Testis (tissue), 3 donors: Measurements from ENCODE around the gene FHOD3. TPM values are rescaled to one million over a fixed set of nuclear protein-coding genes. Genes with fewer than 3 reads are reported as not detected.

Source experiments
- DNase-seq: peaks from one replicate; pipeline ENCODE4 v3.0.0-alpha.2; 2019
- H3K27ac ChIP-seq, 2 donors: fragments of 200-600 bp; sonication (generic); one replicate each; pipeline ENCODE4 v1.5.1; 2019
- H3K27me3 ChIP-seq: fragments of 200-600 bp; sonication (generic); one replicate; pipeline ENCODE4 v1.5.1; 2019
- H3K36me3 ChIP-seq: fragments of 200-600 bp; sonication (generic); one replicate; pipeline ENCODE4 v1.5.1; 2017; ENCODE audit warnings: low read depth; ENCODE audit errors: missing control alignments
- H3K4me1 ChIP-seq: fragments of 200-600 bp; sonication (generic); one replicate; pipeline ENCODE4 v1.5.1; 2019
- H3K4me3 ChIP-seq, 2 donors: fragments of 200-600 bp; sonication (generic); one replicate each; pipeline ENCODE4 v1.5.1; 2017 to 2019
- H3K9me3 ChIP-seq: fragments of 200-600 bp; sonication (generic); one replicate; pipeline ENCODE4 v1.5.1; 2017
- CTCF ChIP-seq, 3 experiments: fragments of 450-650 bp in 2 of 3; fragments of 200-600 bp in 1 of 3; sonication (generic) in 1 of 3; IDR thresholded peaks; one replicate each; pipeline ENCODE4 v1.5.1; 2016 to 2019; ENCODE audit warnings: antibody characterized with exemption in 3 of 3, mild to moderate bottlenecking in 2 of 3, moderate library complexity in 1 of 3
- POLR2A ChIP-seq: fragments of 450-650 bp; IDR thresholded peaks from one replicate; pipeline ENCODE4 v1.6.1; 2017; ENCODE audit warnings: antibody characterized with exemption, mild to moderate bottlenecking, moderate library complexity
- WGBS, 2 donors: methylation state at CpG; one replicate each; pipeline ENCODE4 v1.1.5; 2018; 5-methylcytosine and 5-hydroxymethylcytosine counted together
- intact Hi-C: fragments of 100-400 bp; cut with DNase I; formaldehyde crosslinking; loops from one replicate; pipeline ENCODE4 v1.15.1; 2023; ENCODE audit warnings: low total_unique reads
- polyA plus RNA-seq: library from polyadenylated mRNA; stranded (reverse); fragments of 350-450 nt; fragmentation: Illumina TruSeq; extraction: RNeasy Lipid Tissue Mini Kit (QIAGEN cat#74804); gene quantifications from one replicate; pipeline ENCODE4 v1.2.3, GENCODE V29; 2014; ENCODE audit warnings: low read depth, low replicate concordance; ENCODE audit not compliant: insufficient read depth
- total RNA-seq, 2 donors: library from RNA; depleted of rRNA; stranded (reverse); fragments of >200 nt; gene quantifications; one replicate each; pipeline ENCODE4 v1.2.3, GENCODE V29; 2016

FHOD3 gene
- total and polyA plus RNA-seq, 3 donors from 2014 or later = 6.5 to 46.8 (median 37.3) TPM

GRCh38 chr18:36529747-36530146, 232.2 kb downstream of the FHOD3 start:
- DNase-seq = no peak

GRCh38 chr18:36530676-36531405, 233.3 kb downstream of the FHOD3 start:
- Histone ChIP-seq H3K36me3 (no peaks in the 10 kb centered on the region), H3K9me3 (no peaks in the 10 kb centered on the region), H3K4me1 (no peaks in the 10 kb centered on the region), H3K27me3 (no peaks in the 10 kb centered on the region), H3K27ac (no peak overlapping the region), H3K4me3 (no peak overlapping the region)
- WGBS, 2 donors = 87 to 88% methylated on average over 3 to 4 of the region's 4 CpGs
- no peak for DNase-seq
- TF ChIP-seq POLR2A (no peak), CTCF (IDR thresholded peaks at IDR 0.05) (no peak)
- intact Hi-C loops = no loop called here

More at GRCh38 chr18:36529747-36530146, 232.2 kb downstream of the FHOD3 start:
- no peak for TF ChIP-seq CTCF (IDR thresholded peaks at IDR 0.05)
- no peak for TF ChIP-seq POLR2A
- Histone ChIP-seq H3K27ac (no peak overlapping the region), H3K9me3 (no peaks in the 10 kb centered on the region), H3K27me3 (no peaks in the 10 kb centered on the region), H3K4me3 (no peak overlapping the region), H3K36me3 (no peaks in the 10 kb centered on the region), H3K4me1 (no peaks in the 10 kb centered on the region)
- intact Hi-C loops = no loop called here
- 92% methylated on average over 8 of the region's 8 CpGs for WGBS, 2 donors

GRCh38 chr18:36531636-36532035, 234.1 kb downstream of the FHOD3 start:
- no peak for TF ChIP-seq POLR2A
- no peak for TF ChIP-seq CTCF (IDR thresholded peaks at IDR 0.05)
- Histone ChIP-seq H3K36me3 (no peaks in the 10 kb centered on the region), H3K9me3 (no peaks in the 10 kb centered on the region), H3K27ac (no peak overlapping the region), H3K27me3 (no peaks in the 10 kb centered on the region), H3K4me3 (no peak overlapping the region), H3K4me1 (no peaks in the 10 kb centered on the region)
- WGBS, 2 donors = 96 to 97% methylated on average over 7 of the region's 7 CpGs
- intact Hi-C loops = no loop called here
- no peak for DNase-seq

- WGBS, 2 donors = 90 to 92% methylated on average over 5 of the region's 5 CpGs
- H3K36me3 ChIP-seq = no peaks in the 10 kb centered on the region
- no peak for DNase-seq
- no peak for TF ChIP-seq CTCF (IDR thresholded peaks at IDR 0.05)
- no peak for TF ChIP-seq POLR2A
- H3K9me3 ChIP-seq = no peaks in the 10 kb centered on the region
- intact Hi-C loops = no loop called here
- H3K27ac ChIP-seq = no peak overlapping the region
- H3K4me3 ChIP-seq = no peak overlapping the region
- H3K27me3 ChIP-seq = no peaks in the 10 kb centered on the region
- H3K4me1 ChIP-seq = no peaks in the 10 kb centered on the region
These were observed 234.9 kb downstream of the FHOD3 start for GRCh38 chr18:36532394-36532793.

- no peaks in the 10 kb centered on the region for H3K9me3 ChIP-seq
- no peaks in the 10 kb centered on the region for H3K4me1 ChIP-seq
- 77 to 87% methylated on average over 5 of the region's 5 CpGs for WGBS, 2 donors
- no peak overlapping the region for H3K27ac ChIP-seq
- H3K4me3 ChIP-seq = no peak overlapping the region
- H3K36me3 ChIP-seq = no peaks in the 10 kb centered on the region
- TF ChIP-seq POLR2A (no peak), CTCF (IDR thresholded peaks at IDR 0.05) (no peak)
- intact Hi-C loops = no loop called here
- no peaks in the 10 kb centered on the region for H3K27me3 ChIP-seq
- DNase-seq = no peak
These were observed 235.3 kb downstream of the FHOD3 start for GRCh38 chr18:36532815-36533214.
